Measurements from ENCODE around the gene CALHM5. TPM values are rescaled to one million over a fixed set of nuclear protein-coding genes. Genes with fewer than 3 reads are reported as not detected.
A peak's percentile ranks its signal among the peaks of the same experiment; 100 is the strongest.

CALHM5 gene
- total RNA-seq, 3 donors from 2014 or later = 0.73 to 2.4 (median 1.6) TPM

- intact Hi-C loops (cut with DNase I; ENCODE audit: low total_unique reads) = no loop called here
- no peak overlapping the region for H3K4me3 ChIP-seq
Observed at GRCh38 chr6:116556814-116557415, 45.5 kb downstream of the CALHM5 start.

GRCh38 chr6:116557893-116558292, 46.5 kb downstream of the CALHM5 start:
- no peak for TF ChIP-seq POLR2AphosphoS5 (IDR thresholded peaks at IDR 0.05)
- TF ChIP-seq POLR2A (IDR thresholded peaks at IDR 0.05) = no peak
- TF ChIP-seq CTCF (IDR thresholded peaks at IDR 0.05) = no peak
- no peak overlapping the region for H3K27ac ChIP-seq
- peak in 1 of 2 donors; percentile 34 for DNase-seq (ENCODE audit: low spot score in 2 of 2)
- intact Hi-C loops (cut with DNase I; ENCODE audit: low total_unique reads) = no loop called here
- no peaks in the 10 kb centered on the region for H3K9me3 ChIP-seq
- no peaks in the 10 kb centered on the region for H3K4me1 ChIP-seq
- H3K4me3 ChIP-seq = no peak overlapping the region
- H3K27me3 ChIP-seq = no peaks in the 10 kb centered on the region
- no peaks in the 10 kb centered on the region for H3K36me3 ChIP-seq

More at GRCh38 chr6:116556814-116557415, 45.5 kb downstream of the CALHM5 start:
- H3K36me3 ChIP-seq = no peaks in the 10 kb centered on the region
- no peak for DNase-seq (ENCODE audit: low spot score in 2 of 2)
- TF ChIP-seq POLR2A (IDR thresholded peaks at IDR 0.05) (no peak), CTCF (IDR thresholded peaks at IDR 0.05) (no peak), POLR2AphosphoS5 (IDR thresholded peaks at IDR 0.05) (no peak)
- H3K27ac ChIP-seq = no peak overlapping the region
- H3K27me3 ChIP-seq = no peaks in the 10 kb centered on the region
- no peaks in the 10 kb centered on the region for H3K4me1 ChIP-seq
- no peaks in the 10 kb centered on the region for H3K9me3 ChIP-seq

DNA sequence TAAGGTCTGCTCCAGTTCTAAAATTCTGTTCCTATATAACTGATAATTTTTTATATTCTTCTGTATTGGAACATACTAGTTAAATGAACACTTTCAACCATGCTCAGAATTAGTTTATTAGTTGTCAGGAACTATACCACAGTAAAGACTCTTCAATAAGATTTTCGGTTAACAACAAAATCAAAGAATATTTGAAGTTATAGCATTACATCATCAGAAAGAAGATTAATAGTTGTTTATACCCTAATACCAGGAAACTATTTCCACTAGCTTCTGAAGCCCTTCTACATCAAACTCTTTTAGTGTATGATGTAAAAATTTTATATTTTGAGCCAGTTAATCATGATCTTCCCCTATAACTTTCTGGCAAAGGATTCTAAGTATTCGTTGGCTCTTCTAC, 48.7 kb downstream of the CALHM5 start:
- TF ChIP-seq CTCF (IDR thresholded peaks at IDR 0.05) = no peak
- no peak for TF ChIP-seq POLR2AphosphoS5 (IDR thresholded peaks at IDR 0.05)
- no peak for TF ChIP-seq POLR2A (IDR thresholded peaks at IDR 0.05)
- intact Hi-C loops (cut with DNase I; ENCODE audit: low total_unique reads) = no loop called here
- Histone ChIP-seq H3K4me1 (no peaks in the 10 kb centered on the region), H3K36me3 (no peaks in the 10 kb centered on the region), H3K9me3 (no peaks in the 10 kb centered on the region), H3K4me3 (no peak overlapping the region), H3K27ac (no peak overlapping the region), H3K27me3 (no peaks in the 10 kb centered on the region)
- no peak for DNase-seq (ENCODE audit: low spot score in 2 of 2)

DNA sequence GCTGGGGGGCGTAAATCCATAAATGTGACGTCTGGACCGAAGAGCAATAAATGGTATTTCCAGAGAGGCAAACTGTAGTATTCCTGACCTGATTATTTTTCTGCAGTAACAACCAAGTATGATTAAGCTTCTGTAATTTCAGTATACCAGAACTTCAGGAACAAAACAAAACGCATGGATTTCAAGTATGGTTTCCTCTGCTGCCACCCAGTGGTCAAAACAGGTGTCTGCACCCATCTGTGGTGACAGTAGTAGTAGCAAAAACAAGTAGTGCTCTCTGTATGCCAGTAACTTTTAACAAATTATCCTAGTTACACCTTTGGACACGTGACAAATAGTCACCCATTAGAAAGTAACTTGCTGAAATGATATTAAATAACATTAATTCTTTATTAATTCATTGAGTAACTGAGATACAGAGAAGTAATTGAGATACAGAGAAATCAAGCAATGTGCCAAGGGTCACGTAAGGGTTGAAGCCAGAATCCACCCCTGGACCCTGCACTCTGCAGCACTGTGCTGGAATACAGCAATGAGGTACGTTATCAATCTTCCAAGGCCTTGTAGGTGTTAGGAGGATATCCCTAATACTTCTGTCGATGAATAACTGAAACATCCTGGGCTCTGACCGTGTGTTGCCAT, 50.1 kb downstream of the CALHM5 start:
- Histone ChIP-seq H3K9me3 (no peaks in the 10 kb centered on the region), H3K27ac (no peak overlapping the region), H3K4me3 (peak overlapping the region in 2 of 3 donors; percentile 25 to 42), H3K4me1 (no peaks in the 10 kb centered on the region), H3K36me3 (no peaks in the 10 kb centered on the region), H3K27me3 (no peaks in the 10 kb centered on the region)
- TF ChIP-seq POLR2AphosphoS5 (IDR thresholded peaks at IDR 0.05) (no peak), CTCF (IDR thresholded peaks at IDR 0.05) (peak; percentile 75 to 90 (median 80)), POLR2A (IDR thresholded peaks at IDR 0.05) (no peak)
- peak; percentile 65 to 76 for DNase-seq (ENCODE audit: low spot score in 2 of 2)
- intact Hi-C loops (cut with DNase I; ENCODE audit: low total_unique reads) = no loop called here

- intact Hi-C loops (cut with DNase I; ENCODE audit: low total_unique reads) = no loop called here
- no peaks in the 10 kb centered on the region for H3K36me3 ChIP-seq
- no peak for DNase-seq (ENCODE audit: low spot score in 2 of 2)
- no peaks in the 10 kb centered on the region for H3K27me3 ChIP-seq
- no peaks in the 10 kb centered on the region for H3K9me3 ChIP-seq
- no peaks in the 10 kb centered on the region for H3K4me1 ChIP-seq
- H3K4me3 ChIP-seq = no peak overlapping the region
- H3K27ac ChIP-seq = no peak overlapping the region
- TF ChIP-seq POLR2A (IDR thresholded peaks at IDR 0.05) = no peak
- TF ChIP-seq POLR2AphosphoS5 (IDR thresholded peaks at IDR 0.05) = no peak
- no peak for TF ChIP-seq CTCF (IDR thresholded peaks at IDR 0.05)
Observed at GRCh38 chr6:116562019-116562403, 50.6 kb downstream of the CALHM5 start.
